Right atrium auricular region (tissue), 2 donors: ENCODE measurements around the gene CFAP69. TPM values are rescaled to one million over a fixed set of nuclear protein-coding genes. Genes with fewer than 3 reads are reported as not detected.
"Not testable (repeated sequence)": the region's sequence is repeated elsewhere in the genome, so short reads cannot be mapped to it uniquely, and the experiment has no call there.

Experiments
- DNase-seq: peaks from one replicate; pipeline ENCODE4 v3.0.0-alpha.2; 2019; ENCODE audit warnings: low spot score
- H3K27ac ChIP-seq, 2 donors: fragments of 200-600 bp; sonication (generic); 1 replicate in 1 of 2; 2 replicates in 1 of 2; pipeline ENCODE4 v1.5.1; 2016 to 2019
- H3K27me3 ChIP-seq, 2 donors: fragments of 200-600 bp; sonication (generic); one replicate each; pipeline versions ENCODE4 v1.5.1 to v1.6.0; 2017 to 2019
- H3K36me3 ChIP-seq: fragments of 200-600 bp; sonication (generic); one replicate; pipeline ENCODE4 v1.5.1; 2016
- H3K4me1 ChIP-seq, 2 donors: fragments of 200-600 bp; sonication (generic); one replicate each; pipeline versions ENCODE4 v1.5.1 to v1.6.0; 2017 to 2019
- H3K4me3 ChIP-seq, 2 donors: fragments of 200-600 bp; sonication (generic); 1 replicate in 1 of 2; 2 replicates in 1 of 2; pipeline ENCODE4 v1.5.1; 2017 to 2019; ENCODE audit warnings: mild to moderate bottlenecking in 1 of 2, moderate library complexity in 1 of 2
- H3K9me3 ChIP-seq, 2 donors: fragments of 200-600 bp; sonication (generic); one replicate each; pipeline ENCODE4 v1.5.1; 2019
- CTCF ChIP-seq, 2 donors: fragments of 200-600 bp; sonication (generic); IDR thresholded peaks; one replicate each; pipeline ENCODE4 v1.5.1; 2019; ENCODE audit warnings: antibody characterized with exemption in 2 of 2
- total RNA-seq, 2 donors: library from RNA; depleted of rRNA; stranded (reverse); fragments of >200 nt; gene quantifications; one replicate each; pipeline ENCODE4 v1.1.0, GENCODE V29; 2016

The CFAP69 gene
- total RNA-seq, 2 donors from 2014 or later, result 1.2 to 3.7 TPM

- Histone ChIP-seq H3K27me3 (peaks cover 0 to 2% of the 10 kb centered on the region in 2 donors), H3K36me3 (no peaks in the 10 kb centered on the region), H3K9me3 (no peaks in the 10 kb centered on the region), H3K27ac (no peak overlapping the region), H3K4me1 (peaks cover 0 to 9% of the 10 kb centered on the region in 2 donors), H3K4me3 (no peak overlapping the region)
- TF ChIP-seq CTCF (IDR thresholded peaks at IDR 0.05), result no peak
- DNase-seq, result no peak
Measured at GRCh38 chr7:90322837-90323236, 77.9 kb downstream of the CFAP69 start.

DNA sequence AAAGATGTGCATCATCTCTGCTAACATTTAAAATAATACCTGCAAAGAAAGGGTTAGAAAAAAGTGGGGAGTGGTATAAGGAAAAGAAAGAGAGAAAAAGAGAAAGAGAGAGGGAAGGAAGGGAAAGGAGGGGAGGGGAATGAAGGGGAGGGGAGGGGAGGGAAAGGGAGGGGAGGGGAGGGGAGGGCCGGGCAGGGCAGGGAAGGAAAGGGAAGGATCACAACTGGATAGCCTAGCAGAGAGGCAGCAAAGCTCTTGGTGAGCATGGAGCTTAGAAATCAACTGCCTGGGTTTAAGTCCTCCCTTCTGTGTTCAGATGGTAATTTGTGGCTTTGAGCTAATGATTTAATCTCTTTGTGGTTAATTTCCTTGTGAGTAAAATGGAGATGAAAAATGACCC is 81.5 kb downstream of the CFAP69 start:
- no peaks in the 10 kb centered on the region for H3K27me3 ChIP-seq
- DNase-seq, result no peak
- no peaks in the 10 kb centered on the region for H3K36me3 ChIP-seq
- TF ChIP-seq CTCF (IDR thresholded peaks at IDR 0.05), result no peak
- no peak overlapping the region for H3K4me3 ChIP-seq
- no peaks in the 10 kb centered on the region for H3K4me1 ChIP-seq
- H3K27ac ChIP-seq, result no peak overlapping the region
- H3K9me3 ChIP-seq, result peaks cover 0 to 3% of the 10 kb centered on the region in 2 donors

DNA sequence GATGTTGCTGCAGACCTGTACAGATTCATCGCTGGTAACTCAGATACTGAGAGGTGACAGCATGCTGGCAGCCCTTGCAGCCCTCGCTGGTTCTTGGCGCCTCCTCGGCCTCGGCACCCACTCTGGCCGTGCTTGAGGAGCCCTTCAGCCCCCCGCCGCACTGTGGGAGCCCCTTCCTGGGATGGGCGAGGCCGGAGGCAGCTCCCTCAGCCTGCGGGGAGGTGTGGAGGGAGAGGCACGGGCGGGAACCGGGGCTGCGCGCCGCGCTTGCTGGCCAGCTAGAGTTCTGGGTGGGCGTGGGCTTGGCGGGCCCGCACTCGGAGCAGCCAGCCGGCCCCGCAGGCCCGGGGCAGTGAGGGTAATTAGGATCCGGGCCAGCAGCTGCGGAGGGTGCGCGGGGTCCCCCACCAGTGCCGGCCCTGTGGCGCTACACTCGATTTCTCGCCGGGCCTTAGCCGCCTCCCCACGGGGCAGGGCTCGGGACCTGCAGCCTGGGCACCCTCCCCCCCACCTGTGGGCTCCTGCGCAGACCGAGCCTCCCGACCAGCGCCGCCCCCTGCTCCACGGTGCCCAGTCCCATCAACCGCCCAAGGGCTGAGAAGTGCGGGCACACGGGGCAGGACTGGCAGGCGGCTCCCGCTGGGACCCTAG is 89.3 kb downstream of the CFAP69 start:
- Histone ChIP-seq H3K4me3 (no peak overlapping the region), H3K27me3 (no peaks in the 10 kb centered on the region), H3K36me3 (no peaks in the 10 kb centered on the region), H3K9me3 (no peaks in the 10 kb centered on the region), H3K4me1 (no peaks in the 10 kb centered on the region), H3K27ac (no peak overlapping the region)
- TF ChIP-seq CTCF (IDR thresholded peaks at IDR 0.05), result no peak
- DNase-seq, result no peak

GRCh38 chr7:90334926-90335325 is 90.0 kb downstream of the CFAP69 start:
- DNase-seq, H3K27ac ChIP-seq: not testable (repeated sequence)

DNA sequence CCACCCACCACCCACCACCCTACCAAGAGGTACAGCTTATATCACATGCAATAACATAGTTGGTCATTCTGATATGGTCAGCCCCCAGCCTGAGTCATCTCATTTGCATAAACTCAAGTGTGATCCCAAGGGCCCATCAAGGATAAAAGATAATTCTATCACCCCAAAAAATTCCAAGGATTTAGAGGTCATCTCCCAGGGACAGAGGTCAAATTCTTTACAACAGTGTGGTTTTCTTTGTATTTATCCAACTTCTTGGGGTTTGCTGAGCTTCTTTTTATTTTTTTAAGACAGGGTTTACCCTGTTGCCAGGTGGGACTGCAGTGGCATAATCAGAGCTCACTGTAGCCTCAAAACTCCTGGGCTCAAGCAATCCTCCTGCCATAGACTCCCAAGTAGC is 92.1 kb downstream of the CFAP69 start:
- Histone ChIP-seq H3K27ac (no peak overlapping the region), H3K4me1 (no peaks in the 10 kb centered on the region), H3K9me3 (no peaks in the 10 kb centered on the region), H3K36me3 (no peaks in the 10 kb centered on the region), H3K27me3 (no peaks in the 10 kb centered on the region), H3K4me3 (no peak overlapping the region)
- no peak for TF ChIP-seq CTCF (IDR thresholded peaks at IDR 0.05)
- DNase-seq, result no peak

More at GRCh38 chr7:90334926-90335325, 90.0 kb downstream of the CFAP69 start:
- not testable (repeated sequence) for H3K27me3 ChIP-seq, H3K9me3 ChIP-seq, H3K36me3 ChIP-seq, H3K4me1 ChIP-seq, H3K4me3 ChIP-seq

- H3K36me3 ChIP-seq, result no peaks in the 10 kb centered on the region
- no peak overlapping the region for H3K4me3 ChIP-seq
- peaks cover 0 to 19% of the 10 kb centered on the region in 2 donors for H3K4me1 ChIP-seq
- no peak for TF ChIP-seq CTCF (IDR thresholded peaks at IDR 0.05)
- DNase-seq, result no peak
- no peaks in the 10 kb centered on the region for H3K27me3 ChIP-seq
- H3K27ac ChIP-seq, result no peak overlapping the region
- no peaks in the 10 kb centered on the region for H3K9me3 ChIP-seq
Measured at GRCh38 chr7:90345016-90345415, 100.0 kb downstream of the CFAP69 start.
